Measurements from ENCODE around the gene PFDN6.

PFDN6 gene

GRCh38 chr6:33317419-33317668 lies 27.9 kb downstream of the PFDN6 start:
- DNase-seq (ENCODE audit: low read depth in 2 of 2): no peak

- peak; percentile 92 to 96 for DNase-seq (ENCODE audit: low read depth in 2 of 2)
Observed at GRCh38 chr6:33317669-33318425, 28.4 kb downstream of the PFDN6 start, which contains the start of gene ZBTB22. ZBTB22 (minus strand) TSS chr6:33317744; CDS start chr6:33316916, 828 bp downstream.

DNA sequence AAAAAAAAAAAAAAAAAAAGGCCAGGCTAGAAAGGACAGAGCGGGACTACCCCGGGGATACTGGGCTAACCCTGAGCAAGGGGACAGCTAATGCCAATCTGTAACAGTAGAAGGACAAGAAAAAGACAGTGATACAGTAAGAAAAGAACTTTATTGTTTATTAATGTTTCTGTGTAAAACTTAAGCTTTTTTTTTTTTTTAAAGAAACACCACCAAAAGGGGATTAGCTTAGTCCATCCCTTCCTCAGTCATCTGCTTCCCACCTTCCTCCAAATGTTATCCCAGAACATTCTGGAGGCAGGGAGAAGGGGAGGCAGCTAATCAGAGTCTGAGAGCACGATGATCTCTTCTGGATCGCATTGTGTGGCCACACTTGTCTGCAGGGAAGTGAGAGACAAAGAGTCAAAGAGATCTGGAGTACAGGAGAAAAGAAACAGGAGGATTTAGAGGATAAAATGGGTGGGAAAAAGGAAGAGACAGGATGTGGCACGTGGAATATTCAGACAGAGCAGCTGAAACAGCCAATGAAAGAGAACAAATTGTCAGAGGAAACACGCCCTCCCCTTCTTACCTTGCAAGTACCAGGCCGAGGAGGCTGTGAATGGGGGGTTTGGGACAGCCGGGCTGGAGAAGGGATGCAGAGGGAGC lies 29.1 kb downstream of the PFDN6 start:
- no peak for DNase-seq (ENCODE audit: low read depth in 2 of 2)

GRCh38 chr6:33319939-33320314 lies 30.5 kb downstream of the PFDN6 start:
- DNase-seq (ENCODE audit: low read depth in 2 of 2): no peak

DNA sequence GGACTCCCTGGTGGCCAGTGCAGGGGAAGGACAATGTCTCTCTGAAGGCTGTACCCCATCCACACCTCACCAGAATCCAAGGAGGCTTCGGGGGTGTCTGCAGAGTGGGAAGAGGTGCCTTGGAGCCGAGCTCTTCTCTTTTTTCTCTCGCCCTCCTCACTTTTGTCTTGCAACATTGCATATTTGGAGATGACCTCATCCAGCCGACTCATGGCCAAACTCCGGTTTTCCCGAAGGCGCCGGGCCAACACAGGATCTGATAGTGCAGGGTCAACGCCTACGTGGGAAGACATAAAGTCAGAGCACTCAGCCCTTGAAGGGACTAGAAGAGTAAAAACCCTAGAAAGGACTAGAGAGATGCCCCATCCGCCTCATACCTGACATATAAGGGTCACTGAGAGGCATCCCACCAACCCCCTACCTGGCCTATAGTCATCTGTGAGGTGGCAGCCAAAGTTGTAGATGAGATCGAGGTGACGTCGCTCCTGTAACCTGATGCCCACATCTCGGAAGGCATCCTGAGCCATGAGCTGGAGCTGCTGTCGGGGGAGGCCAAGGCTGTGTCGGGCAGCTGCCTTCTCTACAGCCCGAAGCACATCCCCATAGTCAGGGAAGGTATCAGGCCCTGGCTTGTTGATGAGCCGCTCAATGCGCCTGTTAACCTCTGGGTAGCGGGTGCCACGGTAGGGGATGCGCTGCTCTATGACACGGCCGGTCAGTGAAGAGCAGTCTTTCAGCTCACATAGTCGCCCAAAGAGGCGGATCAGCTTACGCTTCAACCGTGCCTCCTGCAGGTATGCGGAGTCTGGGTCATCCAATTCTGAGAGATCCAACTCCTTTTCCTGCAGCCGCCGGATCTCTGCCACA lies 31.1 kb downstream of the PFDN6 start:
- DNase-seq (ENCODE audit: low read depth in 2 of 2): no peak

- DNase-seq (ENCODE audit: low read depth in 2 of 2): no peak
Observed at GRCh38 chr6:33321227-33321626, 31.8 kb downstream of the PFDN6 start.

- no peak for DNase-seq (ENCODE audit: low read depth in 2 of 2)
Observed at GRCh38 chr6:33323623-33323948, 34.2 kb downstream of the PFDN6 start.

DNA sequence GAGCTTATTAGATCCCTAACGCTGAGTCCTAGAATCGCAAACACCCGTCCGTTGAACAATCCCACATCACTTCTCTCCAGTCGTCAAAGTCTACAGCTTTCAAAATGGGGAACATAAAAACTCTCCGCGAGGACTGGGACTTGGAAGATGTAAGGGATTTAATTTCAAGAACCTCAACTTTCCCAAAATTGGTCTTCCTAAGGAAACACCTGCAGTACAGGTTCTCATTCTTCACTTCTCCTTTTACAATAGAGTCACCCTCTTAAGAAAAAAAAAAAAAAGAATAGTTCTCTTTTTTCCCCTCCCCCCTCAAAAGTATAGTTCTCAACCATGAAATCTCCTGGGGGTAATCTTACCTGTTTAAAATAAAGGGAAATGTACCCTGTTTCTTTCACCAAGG lies 34.7 kb downstream of the PFDN6 start:
- DNase-seq (ENCODE audit: low read depth in 2 of 2): no peak

- DNase-seq (ENCODE audit: low read depth in 2 of 2): no peak
Observed at GRCh38 chr6:33329058-33329457, 39.7 kb downstream of the PFDN6 start.

DNA sequence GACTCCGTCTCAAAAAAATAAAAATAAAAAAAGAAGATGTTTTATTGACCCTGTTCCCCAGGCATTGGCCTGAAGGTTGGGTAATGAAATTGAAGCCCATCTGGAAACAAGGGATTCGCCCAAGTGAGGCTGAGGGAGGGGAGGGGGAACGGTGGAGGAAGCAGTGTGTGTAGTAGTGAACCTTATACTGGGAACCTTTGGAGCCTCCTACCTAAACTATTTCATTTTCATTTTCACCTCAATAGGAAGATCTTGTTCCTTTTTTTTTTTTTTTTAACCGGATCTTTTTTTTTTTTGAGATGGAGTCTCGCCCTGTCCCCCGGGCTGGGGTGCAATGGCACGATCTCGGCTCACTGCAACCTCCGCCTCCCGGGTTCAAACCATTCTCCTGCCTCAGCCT lies 41.3 kb downstream of the PFDN6 start:
- DNase-seq (ENCODE audit: low read depth in 2 of 2): no peak

DNA sequence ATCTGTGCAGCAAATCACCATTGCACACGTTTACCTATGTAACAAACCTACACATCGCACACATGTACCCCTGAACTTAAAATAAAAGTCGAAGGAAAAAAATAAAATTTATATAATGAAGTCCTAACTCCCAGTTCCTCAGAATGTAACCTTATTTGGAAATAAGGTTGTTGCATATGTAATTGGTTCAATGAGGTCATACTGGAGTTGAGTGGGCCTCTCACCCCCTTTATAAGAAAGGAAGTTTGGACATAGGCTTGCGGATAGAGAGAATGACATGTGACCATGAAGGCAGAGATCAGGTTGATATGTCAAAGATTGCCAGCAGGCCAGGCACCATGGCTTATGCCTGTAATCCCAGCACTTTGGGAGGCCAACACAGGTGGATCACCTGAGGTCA lies 44.3 kb downstream of the PFDN6 start:
- DNase-seq (ENCODE audit: low read depth in 2 of 2): no peak

- DNase-seq (ENCODE audit: low read depth in 2 of 2): no peak
Observed at GRCh38 chr6:33335916-33336315, 46.5 kb downstream of the PFDN6 start.

DNA sequence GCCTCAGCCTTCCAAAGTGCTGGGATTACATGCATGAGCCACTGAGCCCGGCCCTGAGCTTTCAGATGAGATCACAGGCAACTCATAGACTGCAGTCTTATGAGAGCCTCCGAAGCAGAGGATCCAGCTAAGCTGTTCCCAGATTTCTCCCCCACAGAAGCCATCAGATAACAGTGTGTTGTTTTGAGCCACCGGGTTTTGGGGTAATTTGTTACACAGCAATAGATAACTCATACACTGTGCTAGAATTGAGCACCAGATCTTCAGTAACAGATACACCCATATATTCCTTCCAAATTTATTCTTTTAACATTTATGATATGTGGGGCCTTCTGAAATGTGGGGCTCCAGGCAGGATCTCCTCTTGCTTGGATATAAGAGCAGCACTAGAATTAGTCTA lies 47.1 kb downstream of the PFDN6 start:
- no peak for DNase-seq (ENCODE audit: low read depth in 2 of 2)

DNA sequence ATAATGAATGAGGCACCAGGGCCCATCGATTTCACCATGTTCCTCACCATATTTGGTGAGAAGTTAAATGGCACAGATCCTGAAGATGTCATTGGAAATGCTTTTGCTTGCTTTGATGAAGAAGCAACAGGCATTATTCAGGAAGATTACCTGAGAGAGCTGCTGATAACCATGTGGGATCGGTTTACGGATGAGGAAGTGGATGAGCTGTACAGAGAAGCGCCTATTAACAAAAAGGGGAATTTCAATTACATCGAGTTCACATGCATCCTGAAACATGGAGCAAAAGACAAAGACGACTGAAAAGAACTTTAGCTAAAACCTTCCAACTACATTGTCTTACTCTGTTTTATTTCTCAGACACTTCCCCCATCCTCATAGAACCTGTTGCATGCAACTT lies 49.8 kb downstream of the PFDN6 start:
- no peak for DNase-seq (ENCODE audit: low read depth in 2 of 2)

All from stimulated activated CD4-positive, alpha-beta T cell treated with anti-CD3 and anti-CD28 coated beads, Interleukin-15, amount 100 ng/mL, for 48 hours (primary cell).